Measurements from ENCODE around the gene CFAP97D2. TPM values are rescaled to one million over a fixed set of nuclear protein-coding genes. Genes with fewer than 3 reads are reported as not detected.

The CFAP97D2 gene
- total and polyA plus RNA-seq, 2 donors from 2014 or later: not detected

DNA sequence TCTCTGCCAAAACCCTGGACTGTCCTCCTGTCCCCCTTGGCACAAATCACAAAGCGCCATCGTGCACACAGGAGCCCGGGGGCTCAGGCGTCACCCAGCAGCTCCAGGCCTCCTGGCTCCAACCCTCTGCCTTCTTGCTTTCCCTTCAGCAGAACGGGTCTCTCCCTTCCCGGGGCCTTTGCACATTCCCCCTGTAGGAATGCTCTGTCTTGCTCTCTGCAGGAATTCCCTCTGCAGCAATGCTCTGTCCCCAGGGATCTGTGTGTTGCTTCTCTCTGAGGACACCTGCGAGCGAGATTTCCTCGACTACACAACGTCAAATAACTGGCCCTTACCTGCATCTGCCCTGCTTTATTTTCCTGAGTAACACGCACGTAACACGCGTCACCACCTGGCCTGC lies 33.3 kb upstream of the CFAP97D2 start:
- no peak for FAIRE-seq

DNA sequence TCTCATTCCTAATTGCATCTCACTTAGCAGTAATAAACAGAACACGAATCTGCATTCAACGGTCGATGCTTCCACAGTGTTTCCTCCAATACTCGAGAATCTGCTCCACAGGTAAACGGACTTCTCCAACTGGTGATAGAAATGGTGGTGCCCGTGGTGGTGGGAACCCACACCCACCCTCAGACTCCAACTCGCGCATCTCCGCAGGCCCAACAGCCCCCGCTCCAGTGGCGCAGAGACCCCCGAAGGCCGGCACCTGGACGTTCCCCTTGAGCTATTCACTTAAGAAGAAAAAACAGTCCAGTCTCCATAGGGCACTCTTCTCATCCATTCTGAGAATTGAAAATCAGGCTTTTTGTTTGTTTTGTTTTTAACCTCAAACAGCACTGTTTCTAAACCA lies 32.9 kb upstream of the CFAP97D2 start:
- H3K9me3 ChIP-seq (ENCODE audit: control insufficient read depth in 2 of 3, insufficient read depth in 1 of 3, low read length in 3 of 3): peaks cover 0 to 2% (median 0%) of the 10 kb centered on the region in 3 donors
- H3K27me3 ChIP-seq (ENCODE audit: control insufficient read depth, insufficient read depth, low read length): no peaks in the 10 kb centered on the region
- DNase-seq: peak in 2 of 5 donors; percentile 27 to 34
- no peak overlapping the region for H3K4me3 ChIP-seq (ENCODE audit: low read length in 3 of 3)
- TF ChIP-seq, protein P1, sequence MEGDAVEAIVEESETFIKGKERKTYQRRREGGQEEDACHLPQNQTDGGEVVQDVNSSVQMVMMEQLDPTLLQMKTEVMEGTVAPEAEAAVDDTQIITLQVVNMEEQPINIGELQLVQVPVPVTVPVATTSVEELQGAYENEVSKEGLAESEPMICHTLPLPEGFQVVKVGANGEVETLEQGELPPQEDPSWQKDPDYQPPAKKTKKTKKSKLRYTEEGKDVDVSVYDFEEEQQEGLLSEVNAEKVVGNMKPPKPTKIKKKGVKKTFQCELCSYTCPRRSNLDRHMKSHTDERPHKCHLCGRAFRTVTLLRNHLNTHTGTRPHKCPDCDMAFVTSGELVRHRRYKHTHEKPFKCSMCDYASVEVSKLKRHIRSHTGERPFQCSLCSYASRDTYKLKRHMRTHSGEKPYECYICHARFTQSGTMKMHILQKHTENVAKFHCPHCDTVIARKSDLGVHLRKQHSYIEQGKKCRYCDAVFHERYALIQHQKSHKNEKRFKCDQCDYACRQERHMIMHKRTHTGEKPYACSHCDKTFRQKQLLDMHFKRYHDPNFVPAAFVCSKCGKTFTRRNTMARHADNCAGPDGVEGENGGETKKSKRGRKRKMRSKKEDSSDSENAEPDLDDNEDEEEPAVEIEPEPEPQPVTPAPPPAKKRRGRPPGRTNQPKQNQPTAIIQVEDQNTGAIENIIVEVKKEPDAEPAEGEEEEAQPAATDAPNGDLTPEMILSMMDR (IDR thresholded peaks at IDR 0.05; ENCODE audit: borderline replicate concordance, extremely low read depth, insufficient read depth): no peak
- no peak overlapping the region for H3K27ac ChIP-seq (ENCODE audit: low read depth in 2 of 2, low read length in 2 of 2)
- intact Hi-C loops (cut with DNase I): no loop called here
- H3K9ac ChIP-seq (ENCODE audit: low read length in 3 of 3): no peak overlapping the region
- FAIRE-seq: no peak
- peaks cover 0 to 4% (median 0%) of the 10 kb centered on the region in 3 donors for H3K36me3 ChIP-seq (ENCODE audit: control insufficient read depth in 2 of 3, insufficient read depth in 3 of 3, low read length in 3 of 3)
- peaks cover 0 to 5% (median 2%) of the 10 kb centered on the region in 3 donors for H3K4me1 ChIP-seq (ENCODE audit: control insufficient read depth in 2 of 3, insufficient read depth in 2 of 3, low read depth in 1 of 3, low read length in 3 of 3)

More for the DNA sequence above, 33.3 kb upstream of the CFAP97D2 start:
- Histone ChIP-seq H3K4me1 (ENCODE audit: control insufficient read depth in 2 of 3, insufficient read depth in 2 of 3, low read depth in 1 of 3, low read length in 3 of 3) (peaks cover 0 to 5% (median 3%) of the 10 kb centered on the region in 3 donors), H3K27me3 (ENCODE audit: control insufficient read depth, insufficient read depth, low read length) (no peaks in the 10 kb centered on the region), H3K4me3 (ENCODE audit: low read length in 3 of 3) (no peak overlapping the region), H3K9ac (ENCODE audit: low read length in 3 of 3) (no peak overlapping the region), H3K27ac (ENCODE audit: low read depth in 2 of 2, low read length in 2 of 2) (no peak overlapping the region), H3K36me3 (ENCODE audit: control insufficient read depth in 2 of 3, insufficient read depth in 3 of 3, low read length in 3 of 3) (peaks cover 0 to 4% (median 0%) of the 10 kb centered on the region in 3 donors), H3K9me3 (ENCODE audit: control insufficient read depth in 2 of 3, insufficient read depth in 1 of 3, low read length in 3 of 3) (peaks cover 0 to 2% (median 0%) of the 10 kb centered on the region in 3 donors)
- TF ChIP-seq, protein P1 (IDR thresholded peaks at IDR 0.05; ENCODE audit: borderline replicate concordance, extremely low read depth, insufficient read depth): no peak
- peak in 1 of 5 donors; percentile 25 for DNase-seq
- intact Hi-C loops (cut with DNase I): no loop called here

DNA sequence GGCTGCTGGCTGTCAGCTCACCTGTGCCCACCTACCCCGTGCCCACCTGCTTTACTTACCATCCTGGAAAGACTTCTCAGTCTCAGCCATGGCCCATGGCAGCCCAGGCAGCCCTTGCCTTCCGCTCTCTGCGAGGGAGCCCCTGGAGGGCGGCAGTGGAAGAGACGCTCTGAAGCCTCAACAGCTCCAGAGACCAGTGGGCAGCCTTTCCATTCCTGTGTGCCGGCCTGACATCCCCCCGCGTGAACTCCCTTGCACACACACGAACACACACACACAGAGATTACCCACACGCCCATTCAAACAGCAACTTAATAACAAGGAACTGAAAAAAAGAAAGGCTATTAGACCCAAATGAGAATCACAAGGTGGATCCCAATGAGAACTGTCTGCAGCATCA lies 32.4 kb upstream of the CFAP97D2 start:
- TF ChIP-seq, protein P1 (IDR thresholded peaks at IDR 0.05; ENCODE audit: borderline replicate concordance, extremely low read depth, insufficient read depth): no peak
- intact Hi-C loops (cut with DNase I): no loop called here
- Histone ChIP-seq H3K9me3 (ENCODE audit: control insufficient read depth in 2 of 3, insufficient read depth in 1 of 3, low read length in 3 of 3) (peaks cover 0 to 2% (median 0%) of the 10 kb centered on the region in 3 donors), H3K27me3 (ENCODE audit: control insufficient read depth, insufficient read depth, low read length) (no peaks in the 10 kb centered on the region), H3K4me1 (ENCODE audit: control insufficient read depth in 2 of 3, insufficient read depth in 2 of 3, low read depth in 1 of 3, low read length in 3 of 3) (peaks cover 0 to 5% (median 2%) of the 10 kb centered on the region in 3 donors), H3K36me3 (ENCODE audit: control insufficient read depth in 2 of 3, insufficient read depth in 3 of 3, low read length in 3 of 3) (peaks cover 0 to 3% (median 0%) of the 10 kb centered on the region in 3 donors), H3K4me3 (ENCODE audit: low read length in 3 of 3) (no peak overlapping the region), H3K9ac (ENCODE audit: low read length in 3 of 3) (no peak overlapping the region), H3K27ac (ENCODE audit: low read depth in 2 of 2, low read length in 2 of 2) (no peak overlapping the region)
- FAIRE-seq (no peak), DNase-seq (peak in 2 of 5 donors; percentile 42 to 70)
